Sigmoid colon (tissue), 4 donors: ENCODE results near the gene LRP1.

Source experiments
- EP300 ChIP-seq, 4 donors: sonication (generic); formaldehyde crosslinking; IDR thresholded peaks; one replicate each; pipeline ENCODE4 v1.6.1; 2017; ENCODE audit warnings: antibody characterized with exemption in 4 of 4
- POLR2A ChIP-seq, 2 donors: fragments of 450-650 bp; IDR thresholded peaks; one replicate each; pipeline ENCODE4 v1.6.1; 2016; ENCODE audit warnings: antibody characterized with exemption in 2 of 2, mild to moderate bottlenecking in 2 of 2, moderate library complexity in 2 of 2
- POLR2AphosphoS5 ChIP-seq, 4 donors: sonication (generic); formaldehyde crosslinking; IDR thresholded peaks; one replicate each; pipeline ENCODE4 v1.6.1; 2017; ENCODE audit warnings: antibody characterized with exemption in 4 of 4
- TF ChIP-seq, protein P1 (sequence below), 4 experiments: fragments of 450-650 bp in 3 of 4; fragments of 200-600 bp in 1 of 4; IDR thresholded peaks; one replicate each; pipeline ENCODE4 v1.5.1; 2016 to 2019; ENCODE audit warnings: antibody characterized with exemption in 4 of 4, mild to moderate bottlenecking in 3 of 4, moderate library complexity in 2 of 4

DNA sequence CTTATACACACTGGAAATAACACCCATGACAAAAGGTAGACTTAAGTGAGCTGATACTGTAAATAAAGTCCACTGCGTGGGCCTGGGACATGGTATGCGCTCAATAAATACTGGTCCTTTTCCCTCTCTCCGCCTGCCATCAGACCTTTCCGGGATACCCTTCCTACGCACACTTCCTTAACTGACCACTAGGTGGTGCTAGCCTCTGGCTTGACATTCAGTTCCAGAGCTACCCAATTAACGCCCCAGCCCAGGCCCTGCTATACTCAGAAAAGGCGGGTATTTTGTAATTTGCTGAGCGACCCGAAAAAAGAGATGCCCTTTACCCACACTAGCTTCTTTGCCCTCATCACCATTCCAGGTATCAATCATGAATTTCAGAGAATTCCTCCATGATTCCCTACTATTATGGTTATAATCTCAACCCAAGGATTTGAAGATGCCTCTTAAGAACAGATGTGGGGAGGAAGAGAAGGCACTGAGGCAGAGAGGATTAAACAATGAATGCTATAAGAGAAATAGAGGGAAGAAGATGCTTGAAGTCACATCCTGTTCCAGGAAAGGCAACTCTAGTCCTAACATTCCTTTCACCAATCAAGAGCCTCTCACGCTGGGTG lies 3.9 kb upstream of the LRP1 start:
- TF ChIP-seq, protein P1, sequence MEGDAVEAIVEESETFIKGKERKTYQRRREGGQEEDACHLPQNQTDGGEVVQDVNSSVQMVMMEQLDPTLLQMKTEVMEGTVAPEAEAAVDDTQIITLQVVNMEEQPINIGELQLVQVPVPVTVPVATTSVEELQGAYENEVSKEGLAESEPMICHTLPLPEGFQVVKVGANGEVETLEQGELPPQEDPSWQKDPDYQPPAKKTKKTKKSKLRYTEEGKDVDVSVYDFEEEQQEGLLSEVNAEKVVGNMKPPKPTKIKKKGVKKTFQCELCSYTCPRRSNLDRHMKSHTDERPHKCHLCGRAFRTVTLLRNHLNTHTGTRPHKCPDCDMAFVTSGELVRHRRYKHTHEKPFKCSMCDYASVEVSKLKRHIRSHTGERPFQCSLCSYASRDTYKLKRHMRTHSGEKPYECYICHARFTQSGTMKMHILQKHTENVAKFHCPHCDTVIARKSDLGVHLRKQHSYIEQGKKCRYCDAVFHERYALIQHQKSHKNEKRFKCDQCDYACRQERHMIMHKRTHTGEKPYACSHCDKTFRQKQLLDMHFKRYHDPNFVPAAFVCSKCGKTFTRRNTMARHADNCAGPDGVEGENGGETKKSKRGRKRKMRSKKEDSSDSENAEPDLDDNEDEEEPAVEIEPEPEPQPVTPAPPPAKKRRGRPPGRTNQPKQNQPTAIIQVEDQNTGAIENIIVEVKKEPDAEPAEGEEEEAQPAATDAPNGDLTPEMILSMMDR (IDR thresholded peaks at IDR 0.05), result peak; percentile 92 to 96 (median 96)
- TF ChIP-seq EP300 (IDR thresholded peaks at IDR 0.05) (no peak), POLR2AphosphoS5 (IDR thresholded peaks at IDR 0.05) (peak in 1 of 4 donors; percentile 16), POLR2A (IDR thresholded peaks at IDR 0.05) (no peak)
